ENCODE data around the gene ZFPL1. TPM values are rescaled to one million over a fixed set of nuclear protein-coding genes. Genes with fewer than 3 reads are reported as not detected.

The ZFPL1 gene
- total and polyA plus RNA-seq, 9 of the 15 experiments (the other 6 are each of a cell fraction or from before 2014, with no cell fraction given), result 3.7 to 37.5 (median 22.7) TPM

DNA sequence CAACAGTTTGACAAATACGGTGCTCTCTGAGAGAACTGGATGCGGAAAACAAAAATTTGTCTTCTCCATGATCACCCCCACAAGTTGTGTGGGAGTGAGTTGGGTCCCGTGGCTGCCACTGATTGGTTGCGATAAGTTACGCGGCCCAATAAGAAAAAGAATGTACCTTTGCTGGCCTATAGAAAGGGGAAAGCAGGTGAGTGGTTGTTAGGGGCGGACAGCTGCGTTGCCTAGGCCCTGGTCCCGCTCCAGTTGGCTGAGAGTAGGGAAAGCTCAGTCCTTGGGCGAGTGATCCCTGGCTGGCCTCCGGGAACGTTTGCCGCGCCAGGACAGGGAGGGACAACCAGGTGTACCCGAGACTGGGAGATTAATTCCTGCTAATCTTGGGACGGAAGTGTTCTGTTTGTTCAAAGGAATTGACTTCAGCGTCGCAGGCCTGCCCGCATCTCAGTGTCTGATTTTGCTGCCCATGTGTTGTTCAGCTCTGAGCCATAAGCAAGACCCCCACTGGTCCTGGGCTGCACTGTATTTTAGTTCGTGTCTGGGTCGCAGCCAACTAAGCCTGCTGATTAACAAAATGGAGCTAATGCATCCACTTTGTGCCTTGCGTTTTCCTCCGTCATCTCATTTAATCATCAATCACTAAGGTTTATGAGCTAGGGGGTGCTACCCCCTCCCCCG is 51.1 kb downstream of the ZFPL1 start:
- FAIRE-seq (peak; percentile 99), DNase-seq (ENCODE audit: extremely low read depth in 1 of 4, low spot score in 3 of 4) (peak; percentile 89 to 98 (median 92)), ATAC-seq (peak; percentile 93)
- in situ Hi-C loops (cut with MboI) (no loop called here), intact Hi-C loops (cut with micrococcal nuclease) (loop anchor here (2.0 kb wide), 2 partner anchors 34 to 46 kb away; partner anchors contain the start of gene CAPN1)
- Histone ChIP-seq H2AFZ (ENCODE audit: low read depth, low read length) (peak overlapping the region; percentile 94), H3K9me1 (ENCODE audit: control insufficient read depth, insufficient read depth, low read length) (peaks cover 4% of the 10 kb centered on the region), H3K4me3 (peak overlapping the region; percentile 96), H3K4me1 (replicated peaks in 1 of 2; ENCODE audit: control insufficient read depth in 2 of 2, insufficient read depth in 2 of 2, low read length in 2 of 2) (peaks cover 21 to 46% of the 10 kb centered on the region in 2 experiments; a peak in 4 of 5 replicates), H3K27me3 (ENCODE audit: control insufficient read depth in 2 of 2, insufficient read depth in 2 of 2, low read length in 2 of 2) (no peaks in the 10 kb centered on the region; a peak in 1 of 5 replicates), H3K36me3 (ENCODE audit: control insufficient read depth, insufficient read depth, low read length) (peaks cover 30% of the 10 kb centered on the region), H4K20me1 (replicated peaks; ENCODE audit: control insufficient read depth, insufficient read depth, low read length) (peaks cover 7% of the 10 kb centered on the region; the same call in 1 of the 2 replicates), H3K9me3 (replicated peaks; ENCODE audit: control insufficient read depth, insufficient read depth, low read depth, low read length) (no peaks in the 10 kb centered on the region), H3K9ac (ENCODE audit: insufficient read depth in 1 of 2, low read depth in 2 of 2, low read length in 2 of 2) (peak overlapping the region; percentile 98 to 99), H3K4me2 (ENCODE audit: insufficient read depth, low read length) (peak overlapping the region; percentile 98), H3K79me2 (ENCODE audit: control insufficient read depth, insufficient read depth, low read length) (peaks cover 41% of the 10 kb centered on the region), H3K27ac (ENCODE audit: extremely low read depth, low read depth, low read length) (peak overlapping the region; percentile 98)
- 2% methylated on average over 24 of the region's 24 CpGs for WGBS (ENCODE audit: insufficient coverage, low coverage, missing lambda C conversion rate)
- BruUV-seq (replicated peaks), result TSS peak; percentile 85
- ChIA-PET CTCF (ENCODE audit: low intra/inter-chr PET ratio) (interaction anchor here (0.6 kb wide), 1 partner anchor 46 kb away, joined by 3 read pairs; no protein-coding TSS in a partner anchor), POLR2A (interaction anchor here (0.5 to 8.4 kb wide), 30 partner anchors 9 to 364 kb away, joined by 3 to 182 read pairs (median 4); partner anchors contain the start of genes CAPN1, FAU, MAJIN and MALAT1)
- no peak for TF ChIP-seq ZNF274 (IDR thresholded peaks at IDR 0.05; ENCODE audit: borderline replicate concordance, low read depth, low read length)
- TF ChIP-seq, protein P1, sequence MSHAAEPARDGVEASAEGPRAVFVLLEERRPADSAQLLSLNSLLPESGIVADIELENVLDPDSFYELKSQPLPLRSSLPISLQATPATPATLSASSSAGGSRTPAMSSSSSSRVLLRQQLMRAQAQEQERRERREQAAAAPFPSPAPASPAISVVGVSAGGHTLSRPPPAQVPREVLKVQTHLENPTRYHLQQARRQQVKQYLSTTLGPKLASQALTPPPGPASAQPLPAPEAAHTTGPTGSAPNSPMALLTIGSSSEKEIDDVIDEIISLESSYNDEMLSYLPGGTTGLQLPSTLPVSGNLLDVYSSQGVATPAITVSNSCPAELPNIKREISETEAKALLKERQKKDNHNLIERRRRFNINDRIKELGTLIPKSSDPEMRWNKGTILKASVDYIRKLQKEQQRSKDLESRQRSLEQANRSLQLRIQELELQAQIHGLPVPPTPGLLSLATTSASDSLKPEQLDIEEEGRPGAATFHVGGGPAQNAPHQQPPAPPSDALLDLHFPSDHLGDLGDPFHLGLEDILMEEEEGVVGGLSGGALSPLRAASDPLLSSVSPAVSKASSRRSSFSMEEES (CRISPR knock-in tag; IDR thresholded peaks at IDR 0.05), result no peak
- TF ChIP-seq POLR2AphosphoS2 (IDR thresholded peaks at IDR 0.05; ENCODE audit: low read length), result no peak
- TF ChIP-seq, protein P2, sequence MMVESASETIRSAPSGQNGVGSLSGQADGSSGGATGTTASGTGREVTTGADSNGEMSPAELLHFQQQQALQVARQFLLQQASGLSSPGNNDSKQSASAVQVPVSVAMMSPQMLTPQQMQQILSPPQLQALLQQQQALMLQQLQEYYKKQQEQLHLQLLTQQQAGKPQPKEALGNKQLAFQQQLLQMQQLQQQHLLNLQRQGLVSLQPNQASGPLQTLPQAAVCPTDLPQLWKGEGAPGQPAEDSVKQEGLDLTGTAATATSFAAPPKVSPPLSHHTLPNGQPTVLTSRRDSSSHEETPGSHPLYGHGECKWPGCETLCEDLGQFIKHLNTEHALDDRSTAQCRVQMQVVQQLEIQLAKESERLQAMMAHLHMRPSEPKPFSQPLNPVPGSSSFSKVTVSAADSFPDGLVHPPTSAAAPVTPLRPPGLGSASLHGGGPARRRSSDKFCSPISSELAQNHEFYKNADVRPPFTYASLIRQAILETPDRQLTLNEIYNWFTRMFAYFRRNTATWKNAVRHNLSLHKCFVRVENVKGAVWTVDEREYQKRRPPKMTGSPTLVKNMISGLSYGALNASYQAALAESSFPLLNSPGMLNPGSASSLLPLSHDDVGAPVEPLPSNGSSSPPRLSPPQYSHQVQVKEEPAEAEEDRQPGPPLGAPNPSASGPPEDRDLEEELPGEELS (CRISPR knock-in tag; IDR thresholded peaks at IDR 0.05; ENCODE audit: borderline replicate concordance), result no peak
- no peak for TF ChIP-seq COPS2 (conservative IDR thresholded peaks at IDR 0.05)
- no peak for TF ChIP-seq RFX7 (CRISPR knock-in tag; IDR thresholded peaks at IDR 0.05)
- peak; percentile 84 for TF ChIP-seq EGR1 (conservative IDR thresholded peaks at IDR 0.05)
- no peak for TF ChIP-seq ZNF217 (CRISPR knock-in tag; IDR thresholded peaks at IDR 0.05)
- no peak for TF ChIP-seq ZNF23 (CRISPR knock-in tag; IDR thresholded peaks at IDR 0.05)
- TF ChIP-seq HCFC1 (IDR thresholded peaks at IDR 0.05; ENCODE audit: low read depth, low read length), result no peak
- TF ChIP-seq PTRF (tag; IDR thresholded peaks at IDR 0.05), result no peak
- no peak for TF ChIP-seq ZNF584 (CRISPR knock-in tag; IDR thresholded peaks at IDR 0.05; ENCODE audit: low read depth)
- TF ChIP-seq, protein P3, sequence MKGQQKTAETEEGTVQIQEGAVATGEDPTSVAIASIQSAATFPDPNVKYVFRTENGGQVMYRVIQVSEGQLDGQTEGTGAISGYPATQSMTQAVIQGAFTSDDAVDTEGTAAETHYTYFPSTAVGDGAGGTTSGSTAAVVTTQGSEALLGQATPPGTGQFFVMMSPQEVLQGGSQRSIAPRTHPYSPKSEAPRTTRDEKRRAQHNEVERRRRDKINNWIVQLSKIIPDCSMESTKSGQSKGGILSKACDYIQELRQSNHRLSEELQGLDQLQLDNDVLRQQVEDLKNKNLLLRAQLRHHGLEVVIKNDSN (CRISPR knock-in tag; IDR thresholded peaks at IDR 0.05), result peak; percentile 46
- no peak for TF ChIP-seq ZNF644 (tag; IDR thresholded peaks at IDR 0.05; ENCODE audit: low read depth)
- TF ChIP-seq HNRNPH1 (optimal IDR thresholded peaks at IDR 0.05; ENCODE audit: low read depth, low read length), result no peak

Data from K562 (cell line).